ENCODE measurements around the gene PHC1.
"Not testable (repeated sequence)": the region's sequence is repeated elsewhere in the genome, so short reads cannot be mapped to it uniquely, and the experiment has no call there.

The PHC1 gene

DNA sequence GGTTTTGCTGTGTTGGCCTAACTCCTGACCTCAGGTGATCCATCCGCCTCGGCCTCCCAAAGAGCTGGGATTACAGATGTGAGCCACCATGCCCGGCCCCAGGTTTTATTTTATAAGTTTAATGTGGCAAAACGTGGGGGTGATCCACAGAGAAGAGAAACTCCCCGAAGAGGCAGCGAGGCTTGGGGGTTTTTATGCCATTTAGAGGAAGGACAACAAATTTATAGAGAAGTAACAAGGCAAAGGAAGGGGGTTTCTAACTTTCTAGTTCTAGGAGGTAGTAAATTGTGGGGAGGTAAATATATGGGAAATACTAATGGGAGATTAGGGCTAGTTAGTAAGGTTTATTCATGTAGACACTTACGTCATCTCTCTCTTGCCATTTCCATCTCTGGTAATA is 17.2 kb upstream of the PHC1 start:
- TF ChIP-seq, protein P1, sequence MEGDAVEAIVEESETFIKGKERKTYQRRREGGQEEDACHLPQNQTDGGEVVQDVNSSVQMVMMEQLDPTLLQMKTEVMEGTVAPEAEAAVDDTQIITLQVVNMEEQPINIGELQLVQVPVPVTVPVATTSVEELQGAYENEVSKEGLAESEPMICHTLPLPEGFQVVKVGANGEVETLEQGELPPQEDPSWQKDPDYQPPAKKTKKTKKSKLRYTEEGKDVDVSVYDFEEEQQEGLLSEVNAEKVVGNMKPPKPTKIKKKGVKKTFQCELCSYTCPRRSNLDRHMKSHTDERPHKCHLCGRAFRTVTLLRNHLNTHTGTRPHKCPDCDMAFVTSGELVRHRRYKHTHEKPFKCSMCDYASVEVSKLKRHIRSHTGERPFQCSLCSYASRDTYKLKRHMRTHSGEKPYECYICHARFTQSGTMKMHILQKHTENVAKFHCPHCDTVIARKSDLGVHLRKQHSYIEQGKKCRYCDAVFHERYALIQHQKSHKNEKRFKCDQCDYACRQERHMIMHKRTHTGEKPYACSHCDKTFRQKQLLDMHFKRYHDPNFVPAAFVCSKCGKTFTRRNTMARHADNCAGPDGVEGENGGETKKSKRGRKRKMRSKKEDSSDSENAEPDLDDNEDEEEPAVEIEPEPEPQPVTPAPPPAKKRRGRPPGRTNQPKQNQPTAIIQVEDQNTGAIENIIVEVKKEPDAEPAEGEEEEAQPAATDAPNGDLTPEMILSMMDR (conservative IDR thresholded peaks at IDR 0.05; ENCODE audit: low read length) = no peak
- DNase-seq (ENCODE audit: low read depth) = no peak
- no peak overlapping the region for H3K4me3 ChIP-seq (ENCODE audit: low read length)

DNA sequence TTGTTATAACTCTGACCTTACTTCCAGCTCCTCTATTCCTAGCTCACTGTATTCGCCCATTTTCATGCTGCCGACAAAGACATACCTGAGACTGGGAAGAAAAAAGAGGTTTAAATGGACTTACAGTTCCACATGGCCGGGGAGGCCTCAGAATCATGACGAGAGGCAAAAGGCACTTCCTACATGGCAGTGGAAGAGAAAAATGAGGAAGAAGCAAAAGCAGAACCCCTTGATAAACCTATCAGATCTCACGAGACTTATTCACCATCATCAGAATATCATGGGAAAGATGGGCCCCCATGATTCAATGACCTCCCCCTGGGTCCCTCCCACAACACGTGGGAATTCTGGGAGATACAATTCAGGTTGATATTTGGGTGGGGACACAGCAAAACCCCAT is 14.5 kb upstream of the PHC1 start:
- no peak overlapping the region for H3K4me3 ChIP-seq (ENCODE audit: low read length)
- no peak for DNase-seq (ENCODE audit: low read depth)
- TF ChIP-seq, protein P1 (conservative IDR thresholded peaks at IDR 0.05; ENCODE audit: low read length) = no peak

GRCh38 chr12:8902703-8903102 is 11.6 kb upstream of the PHC1 start:
- DNase-seq (ENCODE audit: low read depth) = not testable (repeated sequence)

GRCh38 chr12:8903646-8904045 is 10.7 kb upstream of the PHC1 start:
- H3K4me3 ChIP-seq (ENCODE audit: low read length) = no peak overlapping the region
- DNase-seq (ENCODE audit: low read depth) = no peak
- TF ChIP-seq, protein P1 (conservative IDR thresholded peaks at IDR 0.05; ENCODE audit: low read length) = no peak

More at GRCh38 chr12:8902703-8903102, 11.6 kb upstream of the PHC1 start:
- H3K4me3 ChIP-seq (ENCODE audit: low read length) = not testable (repeated sequence)

DNA sequence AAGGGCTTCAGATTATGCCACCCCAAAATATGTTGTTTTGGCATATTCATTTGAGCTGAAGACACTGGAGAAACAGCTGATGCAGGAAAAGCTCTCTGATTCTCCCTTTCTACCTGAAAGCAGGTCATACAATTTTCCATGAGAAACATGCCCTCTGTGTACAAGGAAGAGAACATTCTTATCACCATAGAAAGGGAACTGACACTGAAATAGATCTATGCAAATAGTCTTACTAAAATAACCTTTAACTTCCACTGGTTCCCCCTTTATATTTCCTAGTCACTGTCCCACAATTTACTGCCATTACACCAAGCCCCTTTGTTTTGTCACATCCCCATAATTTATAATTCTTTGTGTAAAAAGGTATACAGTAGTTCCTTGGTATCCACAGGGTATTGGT is 9.6 kb upstream of the PHC1 start:
- TF ChIP-seq, protein P1 (conservative IDR thresholded peaks at IDR 0.05; ENCODE audit: low read length) = no peak
- H3K4me3 ChIP-seq (ENCODE audit: low read length) = no peak overlapping the region
- DNase-seq (ENCODE audit: low read depth) = no peak

DNA sequence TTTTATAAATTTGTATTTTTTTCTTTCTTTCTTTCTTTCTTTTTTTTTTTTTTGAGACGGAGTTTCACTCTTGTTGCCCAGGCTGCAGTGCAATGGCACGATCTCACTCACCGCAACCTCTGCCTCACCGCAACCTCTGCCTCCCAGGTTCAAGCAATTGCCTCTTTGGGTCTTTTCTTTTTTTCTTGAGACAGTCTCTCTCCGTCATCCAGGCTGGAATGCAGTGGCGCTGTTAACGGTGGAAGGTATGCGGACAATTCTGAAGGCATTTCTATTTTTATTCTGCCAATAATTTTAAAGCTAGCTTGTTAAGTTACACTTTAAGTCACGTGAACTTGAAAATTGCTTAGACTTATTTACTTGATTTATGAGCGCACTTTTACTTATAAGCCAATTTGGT is 8.8 kb upstream of the PHC1 start:
- no peak for DNase-seq (ENCODE audit: low read depth)
- TF ChIP-seq, protein P1 (conservative IDR thresholded peaks at IDR 0.05; ENCODE audit: low read length) = no peak
- H3K4me3 ChIP-seq (ENCODE audit: low read length) = no peak overlapping the region

- TF ChIP-seq, protein P1 (conservative IDR thresholded peaks at IDR 0.05; ENCODE audit: low read length) = no peak
- no peak for DNase-seq (ENCODE audit: low read depth)
- no peak overlapping the region for H3K4me3 ChIP-seq (ENCODE audit: low read length)
Measured at GRCh38 chr12:8906266-8907180, 7.8 kb upstream of the PHC1 start.
